Body of pancreas (tissue), 4 donors: Measurements from ENCODE around the gene ADCY2. TPM values are rescaled to one million over a fixed set of nuclear protein-coding genes. Genes with fewer than 3 reads are reported as not detected.

Source experiments
- ATAC-seq: fragments of 150-250 bp; one replicate; pipeline ENCODE4 v1.9.1; 2016
- DNase-seq, 4 donors: peaks; one replicate each; pipeline ENCODE4 v3.0.0-alpha.2; 2019
- H3K27ac ChIP-seq, 4 donors: fragments of 200-600 bp; sonication (generic); 1 replicate in 3 of 4; 2 replicates in 1 of 4; pipeline versions ENCODE4 v1.5.1 to v1.6.1; 2016 to 2019; ENCODE audit warnings: mild to moderate bottlenecking in 1 of 4, mixed read lengths in 1 of 4, moderate library complexity in 1 of 4
- H3K27me3 ChIP-seq, 2 donors: fragments of 200-600 bp; sonication (generic); one replicate each; pipeline ENCODE4 v1.6.0; 2016; ENCODE audit warnings: mild to moderate bottlenecking in 1 of 2
- H3K36me3 ChIP-seq, 2 donors: fragments of 200-600 bp; sonication (generic); replicated peaks in 1 of 2; 2 replicates each; pipeline ENCODE4 v1.5.1; 2016; ENCODE audit warnings: low read depth in 2 of 2; ENCODE audit not compliant: insufficient read depth in 1 of 2
- H3K4me1 ChIP-seq: fragments of 200-600 bp; sonication (generic); one replicate; pipeline ENCODE4 v1.6.0; 2016
- H3K4me3 ChIP-seq, 2 donors: fragments of 200-600 bp; sonication (generic); 1 replicate in 1 of 2; 2 replicates in 1 of 2; pipeline ENCODE4 v1.5.1; 2016 to 2019
- H3K9me3 ChIP-seq, 3 donors: fragments of 200-600 bp; sonication (generic); 1 replicate in 2 of 3; 2 replicates in 1 of 3; pipeline ENCODE4 v1.5.1; 2016
- CTCF ChIP-seq, 7 experiments: fragments of 450-650 bp in 4 of 7; fragments of 200-600 bp in 3 of 7; sonication (generic) in 3 of 7; IDR thresholded peaks; one replicate each; pipeline ENCODE4 v1.5.1; 2016 to 2019; ENCODE audit warnings: antibody characterized with exemption in 7 of 7
- POLR2A ChIP-seq, 3 donors: fragments of 450-650 bp; IDR thresholded peaks; one replicate each; pipeline ENCODE4 v1.6.1; 2016; ENCODE audit warnings: antibody characterized with exemption in 3 of 3, mild to moderate bottlenecking in 2 of 3
- WGBS, 2 donors: methylation state at CpG; one replicate each; pipeline ENCODE4 v1.1.5; 2017; 5-methylcytosine and 5-hydroxymethylcytosine counted together
- intact Hi-C: fragments of 100-400 bp; cut with DNase I; formaldehyde crosslinking; loops from one replicate; pipeline ENCODE4 v1.15.1; 2023
- total RNA-seq, 2 donors: library from RNA; depleted of rRNA; stranded (reverse); fragments of >200 nt; gene quantifications; one replicate each; pipeline ENCODE4 v1.1.0, GENCODE V29; 2016

Gene ADCY2
- total RNA-seq, 2 donors from 2014 or later = 0.52 to 4.6 TPM

DNA sequence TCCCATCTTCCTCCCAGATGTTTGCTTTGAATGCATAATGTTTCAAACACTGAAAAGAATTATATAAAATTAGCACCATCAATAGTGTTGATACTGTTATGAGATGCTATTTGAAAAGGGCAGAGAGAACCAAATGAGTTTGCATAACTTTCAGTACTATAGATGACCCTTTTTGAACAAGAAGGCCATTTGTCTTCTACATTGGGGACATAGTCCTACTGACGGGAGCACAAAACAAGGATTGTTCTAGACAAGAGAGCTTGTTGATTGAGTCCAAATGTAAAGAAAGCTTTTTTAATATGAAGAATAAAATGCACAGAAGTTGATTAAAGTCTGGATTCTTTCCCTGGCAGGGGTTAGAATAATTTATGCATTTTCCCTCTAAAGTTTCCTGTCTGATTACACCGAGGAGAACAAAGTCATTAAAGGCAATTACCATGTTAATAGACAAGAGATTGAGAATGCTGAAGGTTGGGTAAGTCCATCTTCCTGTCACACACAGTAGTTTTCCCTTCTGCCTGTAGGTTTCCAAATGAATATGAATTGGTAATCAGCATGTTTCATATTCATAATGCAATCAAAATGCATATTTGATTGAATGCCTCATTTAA, 32.8 kb upstream of the ADCY2 start:
- no peaks in the 10 kb centered on the region for H3K9me3 ChIP-seq
- no peak overlapping the region for H3K4me3 ChIP-seq
- WGBS, 2 donors = 47 to 60% methylated on average over 2 of the region's 2 CpGs
- no peak for ATAC-seq
- no peak overlapping the region for H3K27ac ChIP-seq
- H3K4me1 ChIP-seq = no peaks in the 10 kb centered on the region
- no peaks in the 10 kb centered on the region for H3K27me3 ChIP-seq
- intact Hi-C loops = no loop called here
- TF ChIP-seq POLR2A (IDR thresholded peaks at IDR 0.05) = no peak
- TF ChIP-seq CTCF (IDR thresholded peaks at IDR 0.05) = no peak
- H3K36me3 ChIP-seq = no peaks in the 10 kb centered on the region
- no peak for DNase-seq

GRCh38 chr5:7364226-7364875, 31.6 kb upstream of the ADCY2 start:
- Histone ChIP-seq H3K36me3 (no peaks in the 10 kb centered on the region), H3K9me3 (no peaks in the 10 kb centered on the region), H3K27me3 (no peaks in the 10 kb centered on the region), H3K4me3 (no peak overlapping the region), H3K4me1 (no peaks in the 10 kb centered on the region), H3K27ac (no peak overlapping the region)
- intact Hi-C loops = no loop called here
- DNase-seq (no peak), ATAC-seq (no peak)
- no peak for TF ChIP-seq POLR2A (IDR thresholded peaks at IDR 0.05)
- no peak for TF ChIP-seq CTCF (IDR thresholded peaks at IDR 0.05)
- 35 to 41% methylated on average over 3 of the region's 3 CpGs for WGBS, 2 donors

DNA sequence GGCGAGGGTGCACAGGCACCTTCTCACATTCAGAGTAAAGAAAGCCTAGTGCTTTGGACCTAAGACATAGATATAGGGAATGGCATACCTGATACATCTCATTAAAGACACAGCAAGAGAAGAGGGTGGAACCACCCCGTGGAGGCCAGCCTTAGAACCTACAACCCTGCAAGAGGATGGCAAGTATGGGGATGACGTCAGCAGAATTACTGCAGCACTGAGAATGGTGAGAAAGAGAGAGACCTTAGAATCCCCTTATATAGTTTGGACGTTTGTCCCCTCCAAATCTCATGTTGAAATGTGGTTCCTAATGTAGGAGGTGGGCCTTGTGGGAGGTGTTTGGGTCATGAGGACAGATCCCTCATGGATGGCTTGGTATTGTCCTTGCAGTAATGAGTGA, 28.2 kb upstream of the ADCY2 start:
- TF ChIP-seq POLR2A (IDR thresholded peaks at IDR 0.05) (no peak), CTCF (IDR thresholded peaks at IDR 0.05) (no peak)
- Histone ChIP-seq H3K27me3 (no peaks in the 10 kb centered on the region), H3K4me1 (no peaks in the 10 kb centered on the region), H3K4me3 (no peak overlapping the region), H3K36me3 (no peaks in the 10 kb centered on the region), H3K27ac (no peak overlapping the region), H3K9me3 (no peaks in the 10 kb centered on the region)
- DNase-seq (no peak), ATAC-seq (no peak)
- 39 to 48% methylated on average over 4 of the region's 4 CpGs for WGBS, 2 donors
- intact Hi-C loops = no loop called here

DNA sequence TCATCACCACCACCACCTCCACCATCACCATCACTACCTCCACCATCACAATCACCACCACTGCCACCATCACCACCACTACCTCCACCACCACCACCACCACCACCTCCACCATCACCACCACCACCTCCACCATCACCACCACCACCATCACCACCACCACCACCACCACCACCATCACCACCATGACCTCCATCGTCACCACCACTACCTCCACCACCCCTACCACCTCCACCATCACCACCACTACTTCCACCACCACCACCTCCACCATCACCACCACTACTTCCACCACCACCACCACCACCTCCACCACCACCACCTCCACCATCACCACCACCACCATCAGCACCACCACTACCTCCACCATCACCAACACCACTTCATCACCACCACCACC, 23.5 kb upstream of the ADCY2 start:
- Histone ChIP-seq H3K4me3 (no peak overlapping the region), H3K36me3 (no peaks in the 10 kb centered on the region), H3K27me3 (no peaks in the 10 kb centered on the region), H3K9me3 (no peaks in the 10 kb centered on the region), H3K4me1 (no peaks in the 10 kb centered on the region), H3K27ac (no peak overlapping the region)
- no peak for DNase-seq
- intact Hi-C loops = no loop called here
- 100% methylated on average over 1 of the region's 1 CpG; no CpG with 5 or more reads in 1 of the 2 donors for WGBS, 2 donors
- ATAC-seq = no peak
- TF ChIP-seq POLR2A (IDR thresholded peaks at IDR 0.05) (no peak), CTCF (IDR thresholded peaks at IDR 0.05) (no peak)

DNA sequence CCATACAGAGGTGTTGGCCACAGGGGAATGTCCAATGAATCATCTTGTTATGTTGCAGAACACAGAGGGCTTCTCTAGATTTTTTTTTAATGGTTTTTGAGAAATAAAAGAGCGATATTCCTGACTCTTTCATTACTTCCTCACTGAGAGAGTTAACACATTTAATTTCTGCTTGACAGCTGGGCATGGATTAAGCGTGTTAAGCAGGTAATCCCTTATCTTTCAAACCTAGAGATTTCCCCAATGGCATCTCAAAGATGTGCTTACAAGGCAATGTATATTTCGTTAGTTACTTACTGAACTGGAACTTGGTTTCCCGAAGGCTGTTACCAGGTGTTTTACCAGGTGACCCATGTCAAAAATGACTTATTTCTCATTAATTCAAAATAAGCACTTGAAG, 21.8 kb upstream of the ADCY2 start:
- Histone ChIP-seq H3K4me1 (no peaks in the 10 kb centered on the region), H3K27ac (no peak overlapping the region), H3K9me3 (no peaks in the 10 kb centered on the region), H3K36me3 (no peaks in the 10 kb centered on the region), H3K27me3 (no peaks in the 10 kb centered on the region), H3K4me3 (no peak overlapping the region)
- DNase-seq = no peak
- ATAC-seq = no peak
- no peak for TF ChIP-seq CTCF (IDR thresholded peaks at IDR 0.05)
- no peak for TF ChIP-seq POLR2A (IDR thresholded peaks at IDR 0.05)
- intact Hi-C loops = no loop called here
- 47 to 51% methylated on average over 4 of the region's 4 CpGs for WGBS, 2 donors
